ENCODE results near the gene ZNF8.

DNA sequence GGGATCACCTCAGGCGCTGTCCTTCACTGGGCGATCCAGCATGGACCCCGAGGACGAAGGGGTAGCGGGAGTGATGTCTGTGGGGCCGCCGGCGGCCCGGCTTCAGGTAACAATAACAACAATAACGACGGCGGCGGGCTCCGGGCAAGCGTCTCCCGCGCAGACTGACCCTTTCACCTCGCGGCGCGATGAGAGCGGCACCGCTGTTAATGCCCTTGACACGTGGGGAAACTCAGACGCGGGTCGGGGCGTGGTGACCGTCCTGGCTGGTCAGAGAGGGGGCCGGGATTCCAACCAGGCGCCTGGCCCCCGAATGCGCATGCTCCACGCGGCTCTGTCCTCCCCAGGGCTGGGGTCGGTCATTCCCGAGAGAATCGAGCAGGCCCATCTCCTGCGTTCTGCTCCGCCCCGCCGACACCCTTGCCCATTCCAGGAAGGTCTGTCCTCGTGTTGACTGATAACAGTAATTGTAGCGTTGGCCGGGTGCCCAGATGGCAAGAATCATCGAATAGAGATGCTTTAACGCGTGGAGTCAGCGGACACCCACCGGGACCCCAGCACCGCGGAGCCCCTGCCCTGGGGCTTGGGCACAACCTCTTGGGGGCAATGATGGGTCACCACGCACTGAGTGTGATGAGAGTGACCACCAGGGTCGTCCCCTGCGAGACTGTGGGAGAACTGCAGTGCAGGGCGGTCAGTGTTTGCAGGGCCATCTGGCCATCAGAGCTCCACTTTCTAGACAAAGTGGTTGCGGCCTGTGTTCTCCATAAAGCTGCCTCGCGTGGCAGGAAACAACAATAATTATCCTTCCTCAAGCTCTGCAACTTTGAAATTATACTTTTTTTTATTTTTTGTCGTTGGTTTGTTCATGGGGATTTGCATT is 528 bp downstream of the ZNF8 start:
- TF ChIP-seq EZH2 (IDR thresholded peaks at IDR 0.05; ENCODE audit: low read length, missing control alignments) (no peak), CTCF (conservative IDR thresholded peaks at IDR 0.05 in 1 of 2, IDR thresholded peaks at IDR 0.05 in 1 of 2; ENCODE audit: low read depth in 1 of 2, low read length in 2 of 2) (no peak)
